ENCODE results near the gene SMYD2.

DNA sequence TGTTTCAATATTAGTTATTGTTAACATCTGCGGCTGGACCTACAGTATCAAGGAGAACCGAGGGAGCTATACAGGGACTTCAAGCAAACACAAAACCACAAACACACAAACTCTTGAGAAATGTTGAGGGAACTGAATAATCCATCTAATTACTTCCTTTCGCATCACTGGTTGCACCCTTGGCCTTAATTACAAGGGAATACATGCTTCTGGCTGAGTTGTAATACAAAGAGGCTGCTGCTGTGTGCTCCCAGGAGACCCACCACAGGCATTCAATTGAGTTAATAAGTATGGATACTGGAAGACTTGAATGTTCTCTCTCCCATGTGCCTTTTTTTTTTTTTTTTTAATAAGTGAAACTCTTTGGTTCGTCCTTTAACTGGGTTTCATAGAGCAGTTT, 16.8 kb upstream of the SMYD2 start:
- no peak for TF ChIP-seq POLR2A (IDR thresholded peaks at IDR 0.05)
- TF ChIP-seq, protein P1, sequence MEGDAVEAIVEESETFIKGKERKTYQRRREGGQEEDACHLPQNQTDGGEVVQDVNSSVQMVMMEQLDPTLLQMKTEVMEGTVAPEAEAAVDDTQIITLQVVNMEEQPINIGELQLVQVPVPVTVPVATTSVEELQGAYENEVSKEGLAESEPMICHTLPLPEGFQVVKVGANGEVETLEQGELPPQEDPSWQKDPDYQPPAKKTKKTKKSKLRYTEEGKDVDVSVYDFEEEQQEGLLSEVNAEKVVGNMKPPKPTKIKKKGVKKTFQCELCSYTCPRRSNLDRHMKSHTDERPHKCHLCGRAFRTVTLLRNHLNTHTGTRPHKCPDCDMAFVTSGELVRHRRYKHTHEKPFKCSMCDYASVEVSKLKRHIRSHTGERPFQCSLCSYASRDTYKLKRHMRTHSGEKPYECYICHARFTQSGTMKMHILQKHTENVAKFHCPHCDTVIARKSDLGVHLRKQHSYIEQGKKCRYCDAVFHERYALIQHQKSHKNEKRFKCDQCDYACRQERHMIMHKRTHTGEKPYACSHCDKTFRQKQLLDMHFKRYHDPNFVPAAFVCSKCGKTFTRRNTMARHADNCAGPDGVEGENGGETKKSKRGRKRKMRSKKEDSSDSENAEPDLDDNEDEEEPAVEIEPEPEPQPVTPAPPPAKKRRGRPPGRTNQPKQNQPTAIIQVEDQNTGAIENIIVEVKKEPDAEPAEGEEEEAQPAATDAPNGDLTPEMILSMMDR (IDR thresholded peaks at IDR 0.05) = no peak
